ENCODE measurements around the gene RAP1GAP. TPM values are rescaled to one million over a fixed set of nuclear protein-coding genes. Genes with fewer than 3 reads are reported as not detected.

The RAP1GAP gene
- total and polyA plus RNA-seq, 4 donors = 5.6 to 64.7 (median 28.0) TPM

- WGBS, 2 donors = 89 to 90% methylated on average over 10 of the region's 10 CpGs
- H3K36me3 ChIP-seq (ENCODE audit: control insufficient read depth in 4 of 4, insufficient read depth in 4 of 4, low read length in 4 of 4) = no peaks in the 10 kb centered on the region
- H3K27me3 ChIP-seq (ENCODE audit: control insufficient read depth in 3 of 3, insufficient read depth in 3 of 3, low read length in 2 of 3) = no peaks in the 10 kb centered on the region
- ATAC-seq (ENCODE audit: insufficient read depth, low FRiP score) (no peak), DNase-seq (no peak)
- H3K9ac ChIP-seq (ENCODE audit: insufficient read depth in 1 of 2, low read length in 2 of 2) = no peak overlapping the region
- H3K4me1 ChIP-seq (ENCODE audit: control insufficient read depth in 5 of 5, insufficient read depth in 5 of 5, low read length in 5 of 5) = no peaks in the 10 kb centered on the region
- no peak overlapping the region for H3K4me3 ChIP-seq
- H3K27ac ChIP-seq (ENCODE audit: low read depth in 1 of 2, low read length in 1 of 2) = no peak overlapping the region
- no peak for TF ChIP-seq CTCF (IDR thresholded peaks at IDR 0.05; ENCODE audit: control extremely low read depth, extremely low read depth)
- peaks cover 0 to 3% (median 0%) of the 10 kb centered on the region in 4 donors for H3K9me3 ChIP-seq (ENCODE audit: control insufficient read depth in 4 of 4, insufficient read depth in 3 of 4, low read length in 3 of 4)
Measured at GRCh38 chr1:21644348-21644747, 24.8 kb downstream of the RAP1GAP start.

- TF ChIP-seq CTCF (IDR thresholded peaks at IDR 0.05; ENCODE audit: control extremely low read depth, extremely low read depth) = no peak
- Histone ChIP-seq H3K9ac (ENCODE audit: insufficient read depth in 1 of 2, low read length in 2 of 2) (no peak overlapping the region), H3K36me3 (ENCODE audit: control insufficient read depth in 4 of 4, insufficient read depth in 4 of 4, low read length in 4 of 4) (no peaks in the 10 kb centered on the region), H3K27me3 (ENCODE audit: control insufficient read depth in 3 of 3, insufficient read depth in 3 of 3, low read length in 2 of 3) (no peaks in the 10 kb centered on the region), H3K4me3 (no peak overlapping the region), H3K4me1 (ENCODE audit: control insufficient read depth in 5 of 5, insufficient read depth in 5 of 5, low read length in 5 of 5) (no peaks in the 10 kb centered on the region), H3K27ac (ENCODE audit: low read depth in 1 of 2, low read length in 1 of 2) (no peak overlapping the region), H3K9me3 (ENCODE audit: control insufficient read depth in 4 of 4, insufficient read depth in 3 of 4, low read length in 3 of 4) (peaks cover 0 to 3% (median 0%) of the 10 kb centered on the region in 4 donors)
- ATAC-seq (ENCODE audit: insufficient read depth, low FRiP score) (no peak), DNase-seq (no peak)
- 85% methylated on average over 5 of the region's 5 CpGs for WGBS, 2 donors
Measured at GRCh38 chr1:21643624-21644023, 25.5 kb downstream of the RAP1GAP start.

- H3K9me3 ChIP-seq (ENCODE audit: control insufficient read depth in 4 of 4, insufficient read depth in 3 of 4, low read length in 3 of 4) = peaks cover 0 to 3% (median 0%) of the 10 kb centered on the region in 4 donors
- DNase-seq (no peak), ATAC-seq (ENCODE audit: insufficient read depth, low FRiP score) (no peak)
- H3K4me1 ChIP-seq (ENCODE audit: control insufficient read depth in 5 of 5, insufficient read depth in 5 of 5, low read length in 5 of 5) = no peaks in the 10 kb centered on the region
- 88 to 93% methylated on average over 19 of the region's 19 CpGs for WGBS, 2 donors
- no peaks in the 10 kb centered on the region for H3K27me3 ChIP-seq (ENCODE audit: control insufficient read depth in 3 of 3, insufficient read depth in 3 of 3, low read length in 2 of 3)
- TF ChIP-seq CTCF (IDR thresholded peaks at IDR 0.05; ENCODE audit: control extremely low read depth, extremely low read depth) = no peak
- H3K36me3 ChIP-seq (ENCODE audit: control insufficient read depth in 4 of 4, insufficient read depth in 4 of 4, low read length in 4 of 4) = no peaks in the 10 kb centered on the region
- H3K9ac ChIP-seq (ENCODE audit: insufficient read depth in 1 of 2, low read length in 2 of 2) = no peak overlapping the region
- H3K4me3 ChIP-seq = no peak overlapping the region
- no peak overlapping the region for H3K27ac ChIP-seq (ENCODE audit: low read depth in 1 of 2, low read length in 1 of 2)
Measured at GRCh38 chr1:21641967-21642739, 27.0 kb downstream of the RAP1GAP start.
